ENCODE results near the gene WIPF3. TPM values are rescaled to one million over a fixed set of nuclear protein-coding genes. Genes with fewer than 3 reads are reported as not detected.

The WIPF3 gene
- total and polyA plus RNA-seq, 10 of the 15 experiments (the other 5 are each of a cell fraction or from before 2014, with no cell fraction given): 0.03 to 0.05 TPM; not detected in 8

GRCh38 chr7:29847916-29848315, 41.6 kb downstream of the WIPF3 start:
- Histone ChIP-seq H3K4me1 (ENCODE audit: control insufficient read depth, insufficient read depth, low read length) (no peaks in the 10 kb centered on the region), H2AFZ (ENCODE audit: control insufficient read depth, low read depth, low read length) (no peak overlapping the region), H4K20me1 (ENCODE audit: control insufficient read depth, insufficient read depth) (no peaks in the 10 kb centered on the region), H3K9me3 (replicated peaks; ENCODE audit: control insufficient read depth, insufficient read depth, low read length) (no peaks in the 10 kb centered on the region), H3K4me3 (no peak overlapping the region), H3K79me2 (ENCODE audit: control insufficient read depth, insufficient read depth, low read length) (no peaks in the 10 kb centered on the region), H3K4me2 (ENCODE audit: control insufficient read depth, insufficient read depth) (no peak overlapping the region), H3K27me3 (replicated peaks in 1 of 2; ENCODE audit: control insufficient read depth in 2 of 2, insufficient read depth in 2 of 2, low read length in 1 of 2) (no peaks in the 10 kb centered on the region; a peak in 1 of 4 replicates), H3K27ac (ENCODE audit: control insufficient read depth, insufficient read depth) (no peak overlapping the region), H3K36me3 (ENCODE audit: control insufficient read depth in 2 of 2, insufficient read depth in 2 of 2, low read length in 1 of 2) (no peaks in the 10 kb centered on the region), H3K9ac (ENCODE audit: control insufficient read depth, insufficient read depth, low read length) (no peak overlapping the region)
- 11% methylated on average over 3 of the region's 3 CpGs for WGBS (ENCODE audit: insufficient coverage, insufficient replicate concordance, low lambda C conversion rate, missing lambda C conversion rate)
- intact Hi-C loops (cut with micrococcal nuclease; ENCODE audit: unreplicated experiment): no loop called here
- DNase-seq (ENCODE audit: low read depth, low spot score) (no peak), FAIRE-seq (no peak), ATAC-seq (no peak)
- ChIA-PET SMC1A (ENCODE audit: uncharacterized antibody, unreplicated experiment) (no interaction called here), RAD21 (ENCODE audit: unreplicated experiment) (no interaction called here), CTCF (no interaction called here), POLR2A (no interaction called here)
- in situ Hi-C loops (cut with MboI): no loop called here
- no TSS peak for BruUV-seq (replicated peaks)
- TF ChIP-seq POLR2A (IDR thresholded peaks at IDR 0.05; ENCODE audit: low read depth, low read length) (no peak), CEBPZ (IDR thresholded peaks at IDR 0.05; ENCODE audit: low read depth, low read length) (no peak), CHD1 (IDR thresholded peaks at IDR 0.05; ENCODE audit: low read depth, low read length) (no peak), ZNF384 (IDR thresholded peaks at IDR 0.05; ENCODE audit: borderline replicate concordance, low read depth, low read length) (no peak), ZNF622 (IDR thresholded peaks at IDR 0.05) (no peak), SUPT20H (IDR thresholded peaks at IDR 0.05; ENCODE audit: borderline replicate concordance, control insufficient read depth, low read depth, low read length) (no peak), BCL11A (IDR thresholded peaks at IDR 0.05; ENCODE audit: low read depth, low read length) (no peak), SMAD5 (IDR thresholded peaks at IDR 0.05; ENCODE audit: low read depth) (no peak), PAX8 (IDR thresholded peaks at IDR 0.05) (no peak), ZZZ3 (IDR thresholded peaks at IDR 0.05; ENCODE audit: control insufficient read depth, insufficient read length, low read depth) (no peak), HDAC2 (IDR thresholded peaks at IDR 0.05) (no peak), TCF12 (IDR thresholded peaks at IDR 0.05; ENCODE audit: low read depth, low read length) (no peak), FOXM1 (IDR thresholded peaks at IDR 0.05; ENCODE audit: low read depth, low read length) (no peak)
- TF ChIP-seq, protein P1, sequence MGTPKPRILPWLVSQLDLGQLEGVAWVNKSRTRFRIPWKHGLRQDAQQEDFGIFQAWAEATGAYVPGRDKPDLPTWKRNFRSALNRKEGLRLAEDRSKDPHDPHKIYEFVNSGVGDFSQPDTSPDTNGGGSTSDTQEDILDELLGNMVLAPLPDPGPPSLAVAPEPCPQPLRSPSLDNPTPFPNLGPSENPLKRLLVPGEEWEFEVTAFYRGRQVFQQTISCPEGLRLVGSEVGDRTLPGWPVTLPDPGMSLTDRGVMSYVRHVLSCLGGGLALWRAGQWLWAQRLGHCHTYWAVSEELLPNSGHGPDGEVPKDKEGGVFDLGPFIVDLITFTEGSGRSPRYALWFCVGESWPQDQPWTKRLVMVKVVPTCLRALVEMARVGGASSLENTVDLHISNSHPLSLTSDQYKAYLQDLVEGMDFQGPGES (IDR thresholded peaks at IDR 0.05): no peak
- TF ChIP-seq, protein P2, sequence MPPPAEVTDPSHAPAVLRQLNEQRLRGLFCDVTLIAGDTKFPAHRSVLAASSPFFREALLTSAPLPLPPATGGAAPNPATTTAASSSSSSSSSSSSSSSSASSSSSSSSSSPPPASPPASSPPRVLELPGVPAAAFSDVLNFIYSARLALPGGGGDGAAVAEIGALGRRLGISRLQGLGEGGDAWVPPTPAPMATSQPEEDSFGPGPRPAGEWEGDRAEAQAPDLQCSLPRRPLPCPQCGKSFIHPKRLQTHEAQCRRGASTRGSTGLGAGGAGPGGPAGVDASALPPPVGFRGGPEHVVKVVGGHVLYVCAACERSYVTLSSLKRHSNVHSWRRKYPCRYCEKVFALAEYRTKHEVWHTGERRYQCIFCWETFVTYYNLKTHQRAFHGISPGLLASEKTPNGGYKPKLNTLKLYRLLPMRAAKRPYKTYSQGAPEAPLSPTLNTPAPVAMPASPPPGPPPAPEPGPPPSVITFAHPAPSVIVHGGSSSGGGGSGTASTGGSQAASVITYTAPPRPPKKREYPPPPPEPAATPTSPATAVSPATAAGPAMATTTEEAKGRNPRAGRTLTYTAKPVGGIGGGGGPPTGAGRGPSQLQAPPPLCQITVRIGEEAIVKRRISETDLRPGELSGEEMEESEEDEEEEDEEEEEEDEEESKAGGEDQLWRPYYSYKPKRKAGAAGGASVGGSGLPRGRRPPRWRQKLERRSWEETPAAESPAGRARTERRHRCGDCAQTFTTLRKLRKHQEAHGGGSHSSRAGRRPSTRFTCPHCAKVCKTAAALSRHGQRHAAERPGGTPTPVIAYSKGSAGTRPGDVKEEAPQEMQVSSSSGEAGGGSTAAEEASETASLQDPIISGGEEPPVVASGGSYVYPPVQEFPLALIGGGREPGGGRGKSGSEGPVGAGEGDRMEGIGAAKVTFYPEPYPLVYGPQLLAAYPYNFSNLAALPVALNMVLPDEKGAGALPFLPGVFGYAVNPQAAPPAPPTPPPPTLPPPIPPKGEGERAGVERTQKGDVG (CRISPR knock-in tag; IDR thresholded peaks at IDR 0.05): no peak

Measured in GM12878 (cell line).